Measurements from ENCODE around the gene ARFGAP1. TPM values are rescaled to one million over a fixed set of nuclear protein-coding genes. Genes with fewer than 3 reads are reported as not detected.

Gene ARFGAP1
- polyA plus RNA-seq, 1 donor (not counting 4 experiments of a cell fraction or from before 2014, with no cell fraction given), result 31.5 TPM

DNA sequence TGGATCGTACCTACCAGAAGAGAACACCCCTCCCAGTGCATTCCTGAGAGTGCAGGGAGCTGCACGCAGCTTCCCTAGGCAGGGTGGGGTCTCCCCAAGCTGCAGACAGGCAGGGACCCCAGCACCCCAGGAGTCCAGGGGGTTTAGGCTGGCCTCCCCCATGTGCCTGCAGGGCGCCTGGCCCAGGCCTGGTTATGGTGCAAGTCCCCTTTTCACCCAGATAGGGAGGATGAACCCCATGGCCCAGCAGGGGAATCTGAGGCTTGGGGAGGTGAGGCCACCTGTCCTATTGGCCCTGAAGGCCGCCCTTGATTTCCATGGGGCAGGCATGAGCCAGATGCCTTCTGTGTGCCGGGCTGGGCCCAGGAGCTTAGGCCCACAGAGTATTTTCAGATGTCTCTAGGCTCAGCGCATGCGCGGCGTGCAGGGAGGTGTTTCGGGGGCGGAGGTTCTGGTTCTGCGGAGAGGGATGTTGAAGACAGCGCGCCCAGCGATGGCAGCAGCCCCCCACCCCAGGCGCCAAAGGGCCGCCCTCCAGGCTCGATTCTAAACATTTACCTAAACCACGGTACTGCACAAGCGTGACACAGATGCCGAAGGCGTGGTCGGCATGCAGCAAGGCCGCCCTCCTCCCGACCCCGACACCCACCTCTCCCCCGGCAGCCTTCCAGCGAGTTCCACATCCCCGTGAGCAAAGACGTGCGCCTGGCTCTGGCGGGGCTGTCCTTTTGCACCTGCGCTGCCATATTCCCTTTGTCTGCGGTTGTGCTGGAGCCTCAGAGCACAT, 49.7 kb downstream of the ARFGAP1 start:
- Histone ChIP-seq H3K79me2 (ENCODE audit: control insufficient read depth, insufficient read depth, low read length) (no peaks in the 10 kb centered on the region), H3K4me3 (ENCODE audit: control insufficient read depth in 2 of 3, extremely low read depth in 1 of 3, insufficient read depth in 2 of 3, low read depth in 1 of 3, low read length in 3 of 3) (no peak overlapping the region), H2AFZ (ENCODE audit: control insufficient read depth, low read length) (no peak overlapping the region), H3K4me1 (ENCODE audit: control insufficient read depth, extremely low read depth, insufficient read depth, low read length) (no peaks in the 10 kb centered on the region), H3K9me3 (ENCODE audit: control insufficient read depth, low read depth, low read length) (no peaks in the 10 kb centered on the region), H4K20me1 (ENCODE audit: control insufficient read depth, extremely low read depth, insufficient read depth, low read length) (no peaks in the 10 kb centered on the region), H3K9ac (ENCODE audit: control insufficient read depth, extremely low read depth, insufficient read depth, low read length) (no peak overlapping the region), H3K36me3 (ENCODE audit: control insufficient read depth in 2 of 2, extremely low read depth in 1 of 2, insufficient read depth in 2 of 2, low read length in 2 of 2) (no peaks in the 10 kb centered on the region), H3K9me1 (ENCODE audit: control insufficient read depth, extremely low read depth, insufficient read depth, low read length) (no peaks in the 10 kb centered on the region), H3K27me3 (ENCODE audit: control insufficient read depth, extremely low read depth, insufficient read depth, low read length) (peaks cover 22% of the 10 kb centered on the region), H3K4me2 (ENCODE audit: control insufficient read depth, extremely low read depth, insufficient read depth, low read depth, low read length) (no peak overlapping the region), H3K27ac (ENCODE audit: control insufficient read depth, insufficient read depth, low read length) (no peak overlapping the region)
- no peak for DNase-seq (ENCODE audit: low read depth, low spot score)
- no peak for FAIRE-seq
- dilution Hi-C loops (cut with MboI; ENCODE audit: extremely low pct_ligation_motif_present, low sequenced_read_pairs), result no loop called here
- TF ChIP-seq EZH2 (IDR thresholded peaks at IDR 0.05; ENCODE audit: low read length), result no peak
- TF ChIP-seq, protein P1, sequence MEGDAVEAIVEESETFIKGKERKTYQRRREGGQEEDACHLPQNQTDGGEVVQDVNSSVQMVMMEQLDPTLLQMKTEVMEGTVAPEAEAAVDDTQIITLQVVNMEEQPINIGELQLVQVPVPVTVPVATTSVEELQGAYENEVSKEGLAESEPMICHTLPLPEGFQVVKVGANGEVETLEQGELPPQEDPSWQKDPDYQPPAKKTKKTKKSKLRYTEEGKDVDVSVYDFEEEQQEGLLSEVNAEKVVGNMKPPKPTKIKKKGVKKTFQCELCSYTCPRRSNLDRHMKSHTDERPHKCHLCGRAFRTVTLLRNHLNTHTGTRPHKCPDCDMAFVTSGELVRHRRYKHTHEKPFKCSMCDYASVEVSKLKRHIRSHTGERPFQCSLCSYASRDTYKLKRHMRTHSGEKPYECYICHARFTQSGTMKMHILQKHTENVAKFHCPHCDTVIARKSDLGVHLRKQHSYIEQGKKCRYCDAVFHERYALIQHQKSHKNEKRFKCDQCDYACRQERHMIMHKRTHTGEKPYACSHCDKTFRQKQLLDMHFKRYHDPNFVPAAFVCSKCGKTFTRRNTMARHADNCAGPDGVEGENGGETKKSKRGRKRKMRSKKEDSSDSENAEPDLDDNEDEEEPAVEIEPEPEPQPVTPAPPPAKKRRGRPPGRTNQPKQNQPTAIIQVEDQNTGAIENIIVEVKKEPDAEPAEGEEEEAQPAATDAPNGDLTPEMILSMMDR (optimal IDR thresholded peaks at IDR 0.05 in 1 of 3, IDR thresholded peaks at IDR 0.05 in 1 of 3, conservative IDR thresholded peaks at IDR 0.05 in 1 of 3; ENCODE audit: extremely low read depth in 1 of 3, insufficient read depth in 2 of 3, low read length in 3 of 3), result no peak

DNA sequence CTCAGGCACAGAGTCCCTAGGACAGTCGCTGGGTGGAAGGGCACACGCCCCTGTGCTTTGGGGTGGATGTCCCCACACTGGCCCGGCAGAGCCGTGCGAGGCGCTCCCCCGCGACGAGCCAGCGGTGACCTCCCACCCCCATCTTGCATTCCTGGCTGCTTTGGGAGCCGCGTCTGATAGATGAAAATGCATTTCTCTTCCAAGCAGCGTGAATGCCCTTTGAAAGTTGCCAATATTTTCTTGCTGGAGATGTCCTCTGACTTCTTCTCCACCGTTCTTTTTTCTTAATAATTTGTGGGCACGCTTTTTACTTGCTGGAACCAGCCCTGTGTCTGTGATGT, 50.3 kb downstream of the ARFGAP1 start:
- Histone ChIP-seq H3K79me2 (ENCODE audit: control insufficient read depth, insufficient read depth, low read length) (no peaks in the 10 kb centered on the region), H4K20me1 (ENCODE audit: control insufficient read depth, extremely low read depth, insufficient read depth, low read length) (no peaks in the 10 kb centered on the region), H3K36me3 (ENCODE audit: control insufficient read depth in 2 of 2, extremely low read depth in 1 of 2, insufficient read depth in 2 of 2, low read length in 2 of 2) (no peaks in the 10 kb centered on the region), H3K27ac (ENCODE audit: control insufficient read depth, insufficient read depth, low read length) (no peak overlapping the region), H3K4me3 (ENCODE audit: control insufficient read depth in 2 of 3, extremely low read depth in 1 of 3, insufficient read depth in 2 of 3, low read depth in 1 of 3, low read length in 3 of 3) (no peak overlapping the region), H3K9ac (ENCODE audit: control insufficient read depth, extremely low read depth, insufficient read depth, low read length) (no peak overlapping the region), H3K4me1 (ENCODE audit: control insufficient read depth, extremely low read depth, insufficient read depth, low read length) (no peaks in the 10 kb centered on the region), H3K4me2 (ENCODE audit: control insufficient read depth, extremely low read depth, insufficient read depth, low read depth, low read length) (no peak overlapping the region), H3K27me3 (ENCODE audit: control insufficient read depth, extremely low read depth, insufficient read depth, low read length) (peaks cover 22% of the 10 kb centered on the region), H2AFZ (ENCODE audit: control insufficient read depth, low read length) (no peak overlapping the region), H3K9me3 (ENCODE audit: control insufficient read depth, low read depth, low read length) (no peaks in the 10 kb centered on the region), H3K9me1 (ENCODE audit: control insufficient read depth, extremely low read depth, insufficient read depth, low read length) (no peaks in the 10 kb centered on the region)
- TF ChIP-seq, protein P1 (optimal IDR thresholded peaks at IDR 0.05 in 1 of 3, IDR thresholded peaks at IDR 0.05 in 1 of 3, conservative IDR thresholded peaks at IDR 0.05 in 1 of 3; ENCODE audit: extremely low read depth in 1 of 3, insufficient read depth in 2 of 3, low read length in 3 of 3), result no peak
- no peak for TF ChIP-seq EZH2 (IDR thresholded peaks at IDR 0.05; ENCODE audit: low read length)
- FAIRE-seq (no peak), DNase-seq (ENCODE audit: low read depth, low spot score) (no peak)
- dilution Hi-C loops (cut with MboI; ENCODE audit: extremely low pct_ligation_motif_present, low sequenced_read_pairs), result no loop called here
